ENCODE data around the gene ZNF630. TPM values are rescaled to one million over a fixed set of nuclear protein-coding genes. Genes with fewer than 3 reads are reported as not detected.
"Not testable (repeated sequence)": the region's sequence is repeated elsewhere in the genome, so short reads cannot be mapped to it uniquely, and the experiment has no call there.

Gene ZNF630
- polyA plus RNA-seq, 4 donors, result 2.8 to 3.9 (median 3.5) TPM

- not testable (repeated sequence) for DNase-seq (ENCODE audit: low read depth in 4 of 4, low spot score in 3 of 4)
Measured at GRCh38 chrX:48030641-48031173, 40.7 kb downstream of the ZNF630 start.

- no peak for DNase-seq (ENCODE audit: low read depth in 4 of 4, low spot score in 3 of 4)
Measured at GRCh38 chrX:48030237-48030636, 41.2 kb downstream of the ZNF630 start.

DNA sequence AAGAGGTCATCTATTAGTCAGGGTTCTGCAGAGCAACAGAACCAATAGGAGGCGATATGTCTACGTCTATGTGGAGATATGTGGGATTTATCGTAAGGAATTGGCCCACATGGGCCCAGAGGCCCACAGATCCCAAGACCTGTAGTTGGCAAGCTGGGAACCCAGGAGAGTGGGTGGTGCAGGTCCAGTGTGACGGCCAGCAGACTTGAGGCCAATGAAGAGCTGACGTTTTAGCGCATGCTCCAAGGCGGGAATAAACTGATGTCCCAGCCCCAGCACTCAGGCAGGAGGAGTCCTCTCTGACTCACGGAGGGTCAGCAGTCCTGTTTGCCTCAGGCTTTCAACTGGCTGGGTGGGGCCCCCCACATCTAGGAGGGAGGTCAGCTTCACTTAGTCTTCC, 43.3 kb downstream of the ZNF630 start:
- DNase-seq (ENCODE audit: low read depth in 4 of 4, low spot score in 3 of 4), result no peak

DNA sequence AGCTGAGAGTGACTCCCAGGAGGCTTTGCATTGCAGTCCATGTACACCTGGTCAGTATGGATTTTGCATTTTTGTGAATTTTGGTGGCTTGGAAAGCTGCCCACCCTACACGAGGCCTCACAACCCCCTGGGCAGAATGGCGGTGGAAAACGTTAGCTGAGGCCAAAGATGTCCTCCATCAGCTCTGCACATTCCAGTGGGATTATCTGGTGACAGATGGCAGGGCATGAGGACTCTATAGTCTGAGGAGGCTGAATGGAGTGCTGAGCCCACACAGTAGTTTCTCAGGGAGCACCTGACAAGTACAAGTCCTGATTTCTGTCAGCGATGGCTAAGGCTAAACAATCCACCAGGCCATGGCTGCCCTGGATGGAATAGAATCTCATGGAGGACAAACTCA, 43.9 kb downstream of the ZNF630 start:
- not testable (repeated sequence) for DNase-seq (ENCODE audit: low read depth in 4 of 4, low spot score in 3 of 4)

GRCh38 chrX:48025561-48025960, 45.9 kb downstream of the ZNF630 start:
- DNase-seq (ENCODE audit: low read depth in 4 of 4, low spot score in 3 of 4), result peak in 2 of 4 donors; percentile 39 to 43

GRCh38 chrX:48022738-48023137, 48.7 kb downstream of the ZNF630 start:
- DNase-seq (ENCODE audit: low read depth in 4 of 4, low spot score in 3 of 4), result no peak

DNA sequence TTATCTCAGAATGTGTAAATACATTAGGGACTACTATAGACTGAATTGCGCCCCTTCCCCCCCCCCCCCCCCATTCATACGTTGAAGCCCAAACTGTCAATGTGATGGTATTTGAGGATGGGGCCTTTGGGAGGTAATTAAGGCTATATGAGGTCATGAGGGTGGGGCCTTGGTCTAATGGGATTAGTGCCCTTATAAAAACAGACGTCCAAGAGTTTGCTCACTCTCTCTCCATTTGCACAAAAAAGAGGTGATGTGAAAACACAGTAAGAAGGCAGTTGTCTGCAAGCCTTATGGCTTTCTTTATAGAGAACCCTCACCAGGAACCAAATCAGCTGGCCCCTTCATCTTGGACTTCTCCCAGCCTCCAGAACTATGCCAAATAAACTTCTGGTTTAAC, 49.3 kb downstream of the ZNF630 start:
- no peak for DNase-seq (ENCODE audit: low read depth in 4 of 4, low spot score in 3 of 4)

DNA sequence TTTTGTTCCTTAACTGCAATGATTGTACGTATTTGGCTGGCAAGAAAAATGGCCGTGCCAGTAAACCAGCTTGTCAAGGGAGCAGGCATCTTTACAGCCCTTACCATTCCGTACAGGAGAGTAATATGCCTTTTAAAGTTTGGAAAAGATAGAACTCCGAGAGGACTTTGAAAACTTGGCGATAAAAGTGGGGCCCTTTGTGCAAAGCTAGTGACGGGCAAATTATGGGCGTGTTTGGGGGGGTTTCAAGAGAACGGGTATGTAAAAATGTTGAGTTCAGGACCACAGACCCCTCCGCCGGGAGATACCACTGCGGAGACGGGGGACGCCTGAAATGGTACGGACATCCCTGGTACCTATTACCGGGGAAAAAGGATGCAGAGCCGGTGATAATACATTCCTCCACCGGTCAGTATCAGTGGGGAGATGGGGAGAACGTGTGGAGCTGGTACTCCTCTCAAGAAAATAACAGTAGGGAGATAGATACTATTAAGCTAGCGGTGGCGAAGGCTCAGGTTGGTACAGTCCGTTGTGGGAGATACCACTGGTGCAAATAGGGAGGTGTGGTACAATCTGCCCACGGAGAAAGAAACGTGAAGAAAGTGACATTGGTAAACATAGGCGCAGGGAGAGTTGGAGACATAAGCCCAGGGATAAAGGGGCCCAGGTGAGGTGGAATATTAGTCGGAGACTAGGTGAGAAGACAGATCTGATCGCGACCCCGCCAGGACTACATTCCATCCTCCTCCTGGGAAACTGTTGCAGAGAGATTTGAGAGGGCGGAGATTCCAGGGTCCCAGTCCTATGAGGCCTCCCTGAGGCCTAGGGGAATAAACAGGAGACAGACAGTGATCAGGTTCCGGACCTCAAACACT, 50.2 kb downstream of the ZNF630 start:
- DNase-seq (ENCODE audit: low read depth in 4 of 4, low spot score in 3 of 4), result peak; percentile 75 to 83 (median 79)

- DNase-seq (ENCODE audit: low read depth in 4 of 4, low spot score in 3 of 4), result not testable (repeated sequence)
Measured at GRCh38 chrX:48020472-48020871, 51.0 kb downstream of the ZNF630 start.

DNA sequence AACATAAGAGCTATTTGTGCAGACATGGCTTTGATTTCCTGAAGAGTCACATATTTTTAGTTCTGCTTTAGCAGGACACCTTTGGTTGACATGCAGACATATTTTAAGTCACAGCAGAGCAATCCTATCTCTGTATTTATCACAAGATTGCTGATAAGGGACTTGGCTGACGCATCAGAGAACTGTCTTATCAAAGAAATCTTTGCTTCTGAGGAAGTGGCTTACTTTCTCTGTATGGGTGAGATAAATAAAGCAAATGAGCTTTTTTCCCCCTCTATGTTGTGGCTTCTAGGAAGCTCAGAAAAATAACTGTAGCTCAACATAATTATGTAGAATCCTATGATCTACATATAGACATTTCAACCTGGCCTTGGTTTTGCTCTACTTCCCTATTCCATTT, 51.5 kb downstream of the ZNF630 start:
- not testable (repeated sequence) for DNase-seq (ENCODE audit: low read depth in 4 of 4, low spot score in 3 of 4)

- DNase-seq (ENCODE audit: low read depth in 4 of 4, low spot score in 3 of 4), result not testable (repeated sequence)
Measured at GRCh38 chrX:48016583-48017310, 54.7 kb downstream of the ZNF630 start.

- not testable (repeated sequence) for DNase-seq (ENCODE audit: low read depth in 4 of 4, low spot score in 3 of 4)
Measured at GRCh38 chrX:48009445-48009960, 61.9 kb downstream of the ZNF630 start.

Other genes with a start within 250 kb of the ZNF630 start
- gene ZNF81, start 234.7 kb downstream of the ZNF630 start, polyA plus RNA-seq (ENCODE audit: insufficient read length in 4 of 4), result 1 to 10 TPM; 6.7 to 8.1 (median 7.4) TPM
- gene ZNF182, start 67.7 kb downstream of the ZNF630 start, polyA plus RNA-seq (ENCODE audit: insufficient read length in 4 of 4), result 10 to 100 TPM in 3 of 4 donors, 1 to 10 TPM in 1; 9.9 to 13.4 (median 11.5) TPM
- under 1 TPM in 1 of 4 donors, not detected in 3; 0.26 TPM for gene SPACA5, start 64.7 kb downstream of the ZNF630 start, polyA plus RNA-seq (ENCODE audit: insufficient read length in 4 of 4)
- gene SPACA5B, start 59.0 kb upstream of the ZNF630 start, polyA plus RNA-seq (ENCODE audit: insufficient read length in 4 of 4), result not detected
- not detected for gene SSX5, start 125.2 kb upstream of the ZNF630 start, polyA plus RNA-seq (ENCODE audit: insufficient read length in 4 of 4)
- not detected for gene SSX1, start 183.8 kb upstream of the ZNF630 start, polyA plus RNA-seq (ENCODE audit: insufficient read length in 4 of 4)

Measured in right renal pelvis (tissue), 4 donors.